ENCODE measurements around the gene DNAAF8. TPM values are rescaled to one million over a fixed set of nuclear protein-coding genes. Genes with fewer than 3 reads are reported as not detected.

Gene DNAAF8
- total RNA-seq, 4 donors from 2014 or later: 0.42 to 1.7 (median 0.94) TPM

- intact Hi-C loops (cut with DNase I): no loop called here
- Histone ChIP-seq H3K36me3 (peaks cover 60 to 100% (median 97%) of the 10 kb centered on the region in 4 donors), H3K4me3 (no peak overlapping the region), H3K4me1 (no peaks in the 10 kb centered on the region), H3K27ac (replicated peaks in 1 of 4) (no peak overlapping the region), H3K9me3 (no peaks in the 10 kb centered on the region), H3K27me3 (no peaks in the 10 kb centered on the region)
- TF ChIP-seq POLR2A (IDR thresholded peaks at IDR 0.05; ENCODE audit: low read depth) (no peak), CTCF (IDR thresholded peaks at IDR 0.05) (no peak), POLR2AphosphoS5 (IDR thresholded peaks at IDR 0.05) (no peak), EP300 (IDR thresholded peaks at IDR 0.05) (no peak)
- DNase-seq (ENCODE audit: extremely low spot score): no peak
- WGBS: 99% methylated on average over 4 of the region's 4 CpGs
Observed at GRCh38 chr16:4754865-4755264, 20.5 kb downstream of the DNAAF8 start.

DNA sequence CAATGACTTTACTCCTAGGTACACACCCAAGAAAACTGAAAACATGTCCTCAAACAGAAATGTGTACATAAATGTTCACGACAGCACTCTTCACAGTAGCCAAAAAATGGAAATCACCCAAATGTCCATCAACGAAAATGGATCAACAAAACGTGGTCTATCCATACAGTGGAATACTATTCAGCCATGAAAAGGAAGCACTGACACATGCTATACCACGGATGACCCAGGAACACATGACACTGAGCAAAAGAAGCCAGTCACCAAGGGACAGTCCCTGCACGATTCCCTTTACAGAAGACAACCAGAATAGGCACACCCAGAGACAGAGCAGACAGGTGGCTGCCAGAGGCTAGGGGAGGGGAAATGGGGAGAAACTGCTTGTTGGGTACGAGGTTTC lies 21.4 kb downstream of the DNAAF8 start:
- Histone ChIP-seq H3K27ac (replicated peaks in 1 of 4) (no peak overlapping the region), H3K36me3 (peaks cover 64 to 100% (median 98%) of the 10 kb centered on the region in 4 donors), H3K27me3 (no peaks in the 10 kb centered on the region), H3K9me3 (no peaks in the 10 kb centered on the region), H3K4me1 (no peaks in the 10 kb centered on the region), H3K4me3 (no peak overlapping the region)
- DNase-seq (ENCODE audit: extremely low spot score): no peak
- intact Hi-C loops (cut with DNase I): no loop called here
- TF ChIP-seq EP300 (IDR thresholded peaks at IDR 0.05): no peak
- no peak for TF ChIP-seq CTCF (IDR thresholded peaks at IDR 0.05)
- TF ChIP-seq POLR2A (IDR thresholded peaks at IDR 0.05; ENCODE audit: low read depth): no peak
- no peak for TF ChIP-seq POLR2AphosphoS5 (IDR thresholded peaks at IDR 0.05)
- WGBS: 97% methylated on average over 6 of the region's 6 CpGs

GRCh38 chr16:4760221-4760910 lies 26.0 kb downstream of the DNAAF8 start:
- H3K4me1 ChIP-seq: peaks cover 5 to 30% (median 12%) of the 10 kb centered on the region in 4 donors
- TF ChIP-seq CTCF (IDR thresholded peaks at IDR 0.05) (no peak), POLR2A (IDR thresholded peaks at IDR 0.05; ENCODE audit: low read depth) (no peak), EP300 (IDR thresholded peaks at IDR 0.05) (no peak), POLR2AphosphoS5 (IDR thresholded peaks at IDR 0.05) (no peak)
- intact Hi-C loops (cut with DNase I): no loop called here
- no peak for DNase-seq (ENCODE audit: extremely low spot score)
- WGBS: 87% methylated on average over 9 of the region's 23 CpGs
- H3K36me3 ChIP-seq: peaks cover 58 to 99% (median 98%) of the 10 kb centered on the region in 4 donors
- H3K27ac ChIP-seq (replicated peaks in 1 of 4): no peak overlapping the region
- no peaks in the 10 kb centered on the region for H3K27me3 ChIP-seq
- no peaks in the 10 kb centered on the region for H3K9me3 ChIP-seq
- no peak overlapping the region for H3K4me3 ChIP-seq

GRCh38 chr16:4762205-4762604 lies 27.9 kb downstream of the DNAAF8 start:
- peaks cover 47 to 83% (median 83%) of the 10 kb centered on the region in 4 donors for H3K36me3 ChIP-seq
- intact Hi-C loops (cut with DNase I): no loop called here
- no peak for TF ChIP-seq EP300 (IDR thresholded peaks at IDR 0.05)
- TF ChIP-seq CTCF (IDR thresholded peaks at IDR 0.05): no peak
- no peak for TF ChIP-seq POLR2AphosphoS5 (IDR thresholded peaks at IDR 0.05)
- no peak for TF ChIP-seq POLR2A (IDR thresholded peaks at IDR 0.05; ENCODE audit: low read depth)
- DNase-seq (ENCODE audit: extremely low spot score): no peak
- peaks cover 17 to 41% (median 26%) of the 10 kb centered on the region in 4 donors for H3K4me1 ChIP-seq
- no peak overlapping the region for H3K4me3 ChIP-seq
- H3K27me3 ChIP-seq: no peaks in the 10 kb centered on the region
- H3K9me3 ChIP-seq: no peaks in the 10 kb centered on the region
- WGBS: 100% methylated on average over 9 of the region's 9 CpGs
- no peak overlapping the region for H3K27ac ChIP-seq (replicated peaks in 1 of 4)

All from esophagus muscularis mucosa (tissue), 4 donors.